Activated CD8-positive, alpha-beta memory T cell treated with anti-CD3 and anti-CD28 coated beads for 36 hours (primary cell): ENCODE measurements around the gene LACRT. TPM values are rescaled to one million over a fixed set of nuclear protein-coding genes. Genes with fewer than 3 reads are reported as not detected.

Experiments
- CTCF ChIA-PET: fragments of 350-600 bp; sonication (Branson Sonifier 250); formaldehyde crosslinking; loops from one replicate; lab custom pipeline; 2021; ENCODE audit warnings: antibody characterized with exemption; lab: Charles Lee
- POLR2A ChIA-PET: fragments of 350-600 bp; sonication (Branson Sonifier 250); formaldehyde crosslinking; loops from one replicate; lab custom pipeline; 2021; ENCODE audit warnings: antibody characterized with exemption; lab: Charles Lee
- total RNA-seq, 2 experiments: library from RNA; stranded (reverse); gene quantifications; one replicate each; pipeline ENCODE4 v1.2.3, GENCODE V29; 2021

LACRT gene
- total RNA-seq, 2 experiments from 2014 or later = not detected

DNA sequence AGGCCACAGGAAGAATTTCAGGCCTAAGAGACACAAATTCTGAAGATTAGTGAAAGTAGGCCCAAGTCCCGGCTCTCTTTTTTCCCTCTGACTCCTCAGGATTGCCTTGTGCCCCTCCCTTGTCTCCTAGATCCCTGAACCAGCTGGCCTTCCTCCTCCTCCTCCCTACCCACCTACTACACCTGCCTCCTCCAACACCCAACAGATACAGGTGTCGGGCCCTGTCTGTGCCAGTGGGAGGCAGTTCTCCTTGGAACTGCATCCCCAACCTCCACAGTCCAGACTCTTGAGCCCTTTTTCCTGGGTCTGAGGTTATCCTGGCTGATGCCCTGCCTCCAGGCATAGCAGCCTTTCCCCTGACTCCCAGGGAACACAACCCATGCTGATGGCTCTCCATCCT is 48.1 kb downstream of the LACRT start:
- ChIA-PET POLR2A (no interaction called here), CTCF (interaction anchor here (1.3 to 1.6 kb wide), 2 partner anchors 8 to 15 kb away, joined by 3 to 4 read pairs; no protein-coding TSS in a partner anchor)

- ChIA-PET POLR2A (no interaction called here), CTCF (no interaction called here)
Measured at GRCh38 chr12:54585243-54585642, 49.5 kb downstream of the LACRT start.

GRCh38 chr12:54584128-54584527 is 50.6 kb downstream of the LACRT start:
- ChIA-PET CTCF (no interaction called here), POLR2A (no interaction called here)

GRCh38 chr12:54583726-54584125 is 51.0 kb downstream of the LACRT start:
- ChIA-PET POLR2A (no interaction called here), CTCF (no interaction called here)

GRCh38 chr12:54581412-54581811 is 53.3 kb downstream of the LACRT start:
- ChIA-PET POLR2A (no interaction called here), CTCF (interaction anchor here (1.5 to 2.7 kb wide), 2 partner anchors 15 to 20 kb away, joined by 4 to 14 read pairs; no protein-coding TSS in a partner anchor)

Other genes starting within 250 kb of the LACRT start
- gene ITGA5, start 215.6 kb downstream of the LACRT start, total RNA-seq = 10 to 100 TPM; 22.1 to 22.6 TPM
- 1 to 10 TPM; 9.1 to 10.0 TPM for gene GTSF1, start 161.3 kb downstream of the LACRT start, total RNA-seq
- gene NCKAP1L, start 137.1 kb downstream of the LACRT start, total RNA-seq = 10 to 100 TPM; 79.8 to 81.5 TPM
- 1 to 10 TPM; 6.8 to 7.3 TPM for gene PDE1B, start 85.3 kb downstream of the LACRT start, total RNA-seq
- not detected for gene PPP1R1A, start 46.2 kb downstream of the LACRT start, total RNA-seq
- gene DCD, start 13.5 kb upstream of the LACRT start, total RNA-seq = not detected
- gene MUCL1, start 219.6 kb upstream of the LACRT start, total RNA-seq = not detected